ENCODE measurements around the gene C1QTNF6.

C1QTNF6 gene

GRCh38 chr22:37167176-37167980 is 20.7 kb downstream of the C1QTNF6 start:
- TF ChIP-seq POLR2A (IDR thresholded peaks at IDR 0.05; ENCODE audit: low read length) (no peak), GATA1 (IDR thresholded peaks at IDR 0.05; ENCODE audit: low read depth, low read length) (no peak)
- no peak for DNase-seq

- TF ChIP-seq GATA1 (IDR thresholded peaks at IDR 0.05; ENCODE audit: low read depth, low read length) (no peak), POLR2A (IDR thresholded peaks at IDR 0.05; ENCODE audit: low read length) (no peak)
- DNase-seq = peak; percentile 74 to 82
These were observed 21.4 kb downstream of the C1QTNF6 start for GRCh38 chr22:37166675-37167066.

GRCh38 chr22:37165940-37166674 is 21.9 kb downstream of the C1QTNF6 start:
- no peak for TF ChIP-seq POLR2A (IDR thresholded peaks at IDR 0.05; ENCODE audit: low read length)
- TF ChIP-seq GATA1 (IDR thresholded peaks at IDR 0.05; ENCODE audit: low read depth, low read length) = no peak
- no peak for DNase-seq

DNA sequence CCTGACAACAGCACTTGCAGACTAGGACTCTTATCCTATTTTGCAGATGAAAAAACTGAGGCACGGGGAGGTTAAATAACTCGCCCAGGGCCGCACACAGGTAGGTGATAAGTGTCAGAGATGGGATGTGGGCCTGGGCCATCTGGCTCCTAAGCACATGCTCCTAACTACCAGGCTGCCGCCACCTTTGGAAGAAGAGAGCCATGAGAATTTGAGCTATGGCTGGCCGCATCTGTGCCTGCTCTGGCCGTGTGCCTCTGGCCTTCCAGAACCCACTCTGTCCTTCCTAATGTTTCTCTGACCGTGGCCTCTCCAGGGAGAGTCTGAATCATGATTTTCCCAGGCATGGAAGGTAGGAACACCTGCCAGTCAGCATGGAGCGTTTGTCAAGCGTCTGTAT is 23.0 kb downstream of the C1QTNF6 start:
- TF ChIP-seq POLR2A (IDR thresholded peaks at IDR 0.05; ENCODE audit: low read length) = no peak
- no peak for TF ChIP-seq GATA1 (IDR thresholded peaks at IDR 0.05; ENCODE audit: low read depth, low read length)
- DNase-seq = no peak

GRCh38 chr22:37164505-37164887 is 23.6 kb downstream of the C1QTNF6 start:
- no peak for TF ChIP-seq POLR2A (IDR thresholded peaks at IDR 0.05; ENCODE audit: low read length)
- no peak for TF ChIP-seq GATA1 (IDR thresholded peaks at IDR 0.05; ENCODE audit: low read depth, low read length)
- DNase-seq = no peak

- TF ChIP-seq GATA1 (IDR thresholded peaks at IDR 0.05; ENCODE audit: low read depth, low read length) (no peak), POLR2A (IDR thresholded peaks at IDR 0.05; ENCODE audit: low read length) (no peak)
These were observed 24.2 kb downstream of the C1QTNF6 start for GRCh38 chr22:37163575-37164504.

GRCh38 chr22:37163096-37163489 is 25.0 kb downstream of the C1QTNF6 start:
- DNase-seq = no peak
- TF ChIP-seq GATA1 (IDR thresholded peaks at IDR 0.05; ENCODE audit: low read depth, low read length) = no peak
- no peak for TF ChIP-seq POLR2A (IDR thresholded peaks at IDR 0.05; ENCODE audit: low read length)

More at GRCh38 chr22:37163575-37164504, 24.2 kb downstream of the C1QTNF6 start:
- DNase-seq = no peak

DNA sequence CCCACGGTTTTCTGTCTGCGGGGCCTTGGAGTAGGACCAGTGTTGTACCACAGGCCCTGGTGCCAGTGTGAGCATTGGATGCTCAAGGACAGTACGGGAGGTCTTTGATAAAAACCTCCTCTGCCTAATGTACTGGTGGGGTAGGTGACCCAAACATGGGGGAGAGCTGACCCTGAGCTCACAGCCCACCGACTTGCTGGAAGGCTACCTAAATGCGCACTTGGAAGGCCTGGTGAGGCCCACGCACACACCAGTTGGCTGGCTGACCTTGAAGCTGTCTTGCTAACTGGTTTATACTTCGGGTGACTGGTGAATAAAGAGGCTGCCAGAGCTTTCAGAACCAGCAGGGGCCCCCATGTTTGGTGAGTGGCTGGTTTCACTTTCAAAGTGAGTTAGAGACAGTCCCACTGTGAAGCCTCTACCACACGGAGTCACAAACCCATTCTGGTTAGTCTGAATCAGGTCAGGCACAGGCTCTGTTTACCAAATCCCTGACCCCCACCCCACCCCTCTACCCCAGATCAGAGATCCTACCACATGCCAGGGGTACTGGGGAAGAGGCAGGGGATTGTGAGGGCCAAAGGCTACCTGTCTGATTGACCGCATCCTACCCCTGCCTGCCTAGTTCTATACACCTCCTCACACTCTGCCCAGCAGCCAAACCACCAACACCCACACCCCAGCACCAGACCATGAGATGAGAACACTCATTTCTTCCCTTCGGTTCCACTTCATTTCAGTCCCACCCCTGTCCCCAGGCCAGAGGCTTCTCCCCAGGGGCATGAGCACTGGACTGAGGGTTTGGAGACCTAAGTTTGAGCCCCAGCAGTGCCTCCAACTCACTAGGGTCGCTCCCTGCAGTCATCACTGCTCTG is 25.6 kb downstream of the C1QTNF6 start:
- no peak for DNase-seq
- TF ChIP-seq GATA1 (IDR thresholded peaks at IDR 0.05; ENCODE audit: low read depth, low read length) = no peak
- TF ChIP-seq POLR2A (IDR thresholded peaks at IDR 0.05; ENCODE audit: low read length) = no peak

GRCh38 chr22:37161443-37161842 is 26.6 kb downstream of the C1QTNF6 start:
- DNase-seq = peak; percentile 38 to 50
- TF ChIP-seq POLR2A (IDR thresholded peaks at IDR 0.05; ENCODE audit: low read length) (no peak), GATA1 (IDR thresholded peaks at IDR 0.05; ENCODE audit: low read depth, low read length) (no peak)

DNA sequence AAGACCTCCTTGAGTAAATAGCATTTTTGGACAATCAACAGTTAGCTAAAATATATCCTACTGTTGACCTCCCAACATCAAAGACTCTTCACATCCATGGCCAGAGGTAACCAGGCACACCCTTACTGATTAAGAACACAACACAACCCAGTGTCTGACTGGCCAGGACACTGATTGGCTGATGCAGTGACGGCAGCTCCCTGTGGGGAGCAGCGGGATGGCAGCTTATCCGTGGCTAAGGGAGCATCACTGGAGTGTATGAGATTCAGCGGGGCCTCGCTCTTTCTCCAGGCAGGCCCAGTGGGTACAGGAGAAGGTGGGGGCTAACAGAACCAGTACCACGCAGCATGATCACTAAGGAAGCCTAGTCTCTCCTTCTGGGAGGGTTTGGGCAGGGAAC is 28.0 kb downstream of the C1QTNF6 start:
- no peak for DNase-seq
- TF ChIP-seq GATA1 (IDR thresholded peaks at IDR 0.05; ENCODE audit: low read depth, low read length) = no peak
- no peak for TF ChIP-seq POLR2A (IDR thresholded peaks at IDR 0.05; ENCODE audit: low read length)

- no peak for DNase-seq
- TF ChIP-seq GATA1 (IDR thresholded peaks at IDR 0.05; ENCODE audit: low read depth, low read length) (no peak), POLR2A (IDR thresholded peaks at IDR 0.05; ENCODE audit: low read length) (no peak)
These were observed 29.1 kb downstream of the C1QTNF6 start for GRCh38 chr22:37158963-37159290.

DNA sequence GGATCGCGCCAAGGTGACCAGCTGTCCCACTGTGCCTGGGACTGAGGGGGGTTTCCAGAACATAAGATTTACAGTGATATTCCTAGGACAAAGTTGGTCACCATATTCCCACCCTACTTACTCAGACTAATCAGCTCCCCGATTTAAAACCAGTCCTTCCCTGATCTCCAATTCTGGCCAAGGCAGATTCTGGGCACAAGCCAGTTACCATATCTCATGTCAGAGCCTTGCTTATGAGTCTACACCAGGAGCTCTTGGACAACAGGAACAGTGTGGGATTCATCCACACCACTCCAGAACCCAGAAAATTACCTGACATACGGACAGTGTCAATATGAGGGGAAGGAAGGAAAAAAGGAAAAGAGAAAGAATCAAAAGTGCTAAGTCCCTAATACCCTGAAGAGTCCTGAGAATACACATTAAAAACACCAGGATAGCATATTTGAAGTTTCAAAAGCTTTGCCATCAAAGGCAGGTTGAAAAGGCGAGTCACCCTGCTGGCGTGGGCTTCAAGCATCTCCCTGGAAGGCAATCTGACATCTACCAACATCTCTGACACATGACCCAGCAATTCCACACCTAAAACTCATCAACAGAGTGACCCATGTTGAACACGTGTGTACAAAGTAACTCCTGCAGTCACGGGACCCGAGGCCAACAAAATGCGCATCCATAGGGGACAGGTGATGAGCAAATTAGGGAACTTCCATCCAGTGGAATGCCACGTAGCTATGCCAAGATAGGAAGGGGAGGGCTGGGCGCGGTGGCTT is 30.3 kb downstream of the C1QTNF6 start:
- no peak for DNase-seq
- TF ChIP-seq POLR2A (IDR thresholded peaks at IDR 0.05; ENCODE audit: low read length) (no peak), GATA1 (IDR thresholded peaks at IDR 0.05; ENCODE audit: low read depth, low read length) (no peak)
